Activated CD4-positive, alpha-beta T cell treated with anti-CD3 and anti-CD28 coated beads, Interleukin-2, amount 50 U/mL, for 48 hours (primary cell): ENCODE results near the gene ICA1L.
"Not testable (repeated sequence)": the region's sequence is repeated elsewhere in the genome, so short reads cannot be mapped to it uniquely, and the experiment has no call there.

Experiments
- DNase-seq, 2 experiments: peaks; one replicate each; pipeline ENCODE4 v3.0.0-alpha.2; 2020

The ICA1L gene

DNA sequence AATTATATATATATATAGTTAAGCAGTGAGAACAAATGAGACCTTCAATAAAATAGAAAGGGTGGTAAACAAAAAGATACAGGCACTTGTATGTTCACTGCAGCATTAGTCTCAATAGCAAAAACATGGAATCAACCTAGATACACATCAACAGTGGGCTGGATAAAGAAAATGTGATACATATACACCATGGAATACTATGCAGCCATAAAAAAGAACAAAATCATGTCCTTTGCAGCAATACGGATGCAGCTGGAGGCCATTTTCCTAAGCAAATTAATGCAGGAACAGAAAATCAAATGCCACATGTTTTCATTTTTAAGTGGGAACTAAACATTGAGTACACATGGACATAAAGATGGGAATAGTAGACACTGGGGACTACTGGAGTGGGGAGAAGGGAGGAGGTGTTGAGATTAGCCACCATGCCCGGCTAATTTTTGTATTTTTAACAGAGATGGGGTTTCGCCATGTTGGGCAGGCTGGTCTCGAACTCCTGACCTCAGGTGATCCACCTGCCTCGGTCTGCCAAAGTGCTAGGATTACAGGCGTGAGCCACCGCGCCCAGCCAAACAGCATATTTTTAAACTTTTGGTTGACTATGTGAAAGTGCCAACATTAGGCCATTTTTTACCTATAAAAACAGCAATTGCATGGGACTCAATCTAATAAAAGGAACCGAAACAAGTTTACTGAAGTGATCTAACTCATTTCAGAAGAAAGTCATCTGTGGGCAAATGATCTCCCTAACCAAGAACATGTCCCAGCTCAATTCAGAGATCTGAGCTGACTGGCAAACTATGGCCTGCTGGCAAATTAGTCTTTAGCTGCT lies 23.7 kb downstream of the ICA1L start:
- DNase-seq = no peak

DNA sequence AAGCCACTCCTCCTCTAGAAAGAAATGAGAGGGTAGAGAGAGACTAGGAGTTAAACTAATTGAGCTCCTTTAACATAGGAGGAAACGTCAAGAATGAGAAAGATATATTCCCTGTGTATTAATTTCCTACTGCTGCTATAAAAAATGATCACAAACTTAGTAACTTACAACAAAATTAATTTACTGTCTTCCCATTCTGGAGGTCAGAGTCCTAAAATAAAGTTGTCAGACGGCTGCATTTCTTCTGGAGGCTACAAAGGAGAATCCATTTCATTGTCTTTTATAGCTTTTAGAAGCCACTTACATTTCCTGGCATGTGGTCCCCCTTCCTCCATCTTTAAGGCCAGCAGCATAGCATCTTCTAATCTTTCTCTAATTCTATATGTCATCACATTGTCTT lies 26.9 kb downstream of the ICA1L start:
- DNase-seq = no peak

DNA sequence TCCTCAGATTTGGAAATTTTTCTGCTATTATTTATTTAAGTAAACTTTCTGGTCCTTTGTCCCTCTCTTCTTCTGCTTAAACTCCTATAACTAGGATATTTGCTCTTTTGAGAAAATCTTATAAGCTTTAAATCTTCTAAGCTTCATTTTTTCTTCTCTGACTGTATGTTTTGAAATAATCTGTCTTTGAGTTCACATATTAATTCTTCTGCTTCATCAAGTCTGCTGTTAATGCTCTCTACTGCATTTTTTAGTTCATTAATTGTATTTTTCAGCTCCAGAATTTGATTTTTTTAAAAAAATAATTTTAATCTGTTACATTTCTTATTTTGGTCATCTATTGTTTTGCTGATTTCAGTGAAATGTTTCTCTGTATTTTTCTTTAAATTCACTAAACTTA lies 28.9 kb downstream of the ICA1L start:
- no peak for DNase-seq

DNA sequence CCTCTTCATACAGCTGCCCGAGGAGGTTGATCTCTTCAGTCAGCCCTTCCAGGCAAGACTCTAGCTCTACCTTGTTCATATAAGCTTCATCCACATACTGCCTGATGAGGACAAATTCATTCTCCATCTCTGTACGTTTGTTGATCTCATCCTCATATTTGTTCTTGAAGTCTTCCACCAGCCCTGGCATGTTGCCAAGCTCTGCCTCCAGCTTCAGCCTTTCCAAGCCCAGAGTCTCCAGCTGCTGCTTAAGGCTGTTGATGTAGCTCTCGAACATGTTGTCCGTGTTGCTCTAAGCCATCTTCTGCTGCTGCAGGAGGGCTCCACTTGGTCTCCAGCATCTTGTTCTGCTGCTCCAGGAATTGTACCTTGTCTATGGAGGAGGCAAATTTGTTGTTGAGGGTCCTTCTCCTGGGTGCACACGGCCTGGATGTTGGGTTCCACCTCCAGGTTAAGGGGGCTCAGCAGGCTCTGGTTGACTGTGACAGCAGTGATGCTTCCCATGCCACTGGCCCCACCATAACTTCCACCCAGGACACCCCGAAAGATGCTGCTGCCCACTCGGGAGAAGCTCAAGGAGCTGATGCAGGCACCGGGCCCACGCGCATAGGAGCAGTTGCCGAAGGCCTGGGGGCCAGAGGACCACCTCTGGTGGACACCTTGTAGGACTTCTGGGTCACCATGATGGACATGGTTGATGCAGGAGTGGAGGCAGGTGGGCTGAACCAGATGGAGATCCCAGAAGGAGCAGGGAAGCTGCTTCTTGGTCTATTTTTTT lies 30.3 kb downstream of the ICA1L start:
- no peak for DNase-seq

DNA sequence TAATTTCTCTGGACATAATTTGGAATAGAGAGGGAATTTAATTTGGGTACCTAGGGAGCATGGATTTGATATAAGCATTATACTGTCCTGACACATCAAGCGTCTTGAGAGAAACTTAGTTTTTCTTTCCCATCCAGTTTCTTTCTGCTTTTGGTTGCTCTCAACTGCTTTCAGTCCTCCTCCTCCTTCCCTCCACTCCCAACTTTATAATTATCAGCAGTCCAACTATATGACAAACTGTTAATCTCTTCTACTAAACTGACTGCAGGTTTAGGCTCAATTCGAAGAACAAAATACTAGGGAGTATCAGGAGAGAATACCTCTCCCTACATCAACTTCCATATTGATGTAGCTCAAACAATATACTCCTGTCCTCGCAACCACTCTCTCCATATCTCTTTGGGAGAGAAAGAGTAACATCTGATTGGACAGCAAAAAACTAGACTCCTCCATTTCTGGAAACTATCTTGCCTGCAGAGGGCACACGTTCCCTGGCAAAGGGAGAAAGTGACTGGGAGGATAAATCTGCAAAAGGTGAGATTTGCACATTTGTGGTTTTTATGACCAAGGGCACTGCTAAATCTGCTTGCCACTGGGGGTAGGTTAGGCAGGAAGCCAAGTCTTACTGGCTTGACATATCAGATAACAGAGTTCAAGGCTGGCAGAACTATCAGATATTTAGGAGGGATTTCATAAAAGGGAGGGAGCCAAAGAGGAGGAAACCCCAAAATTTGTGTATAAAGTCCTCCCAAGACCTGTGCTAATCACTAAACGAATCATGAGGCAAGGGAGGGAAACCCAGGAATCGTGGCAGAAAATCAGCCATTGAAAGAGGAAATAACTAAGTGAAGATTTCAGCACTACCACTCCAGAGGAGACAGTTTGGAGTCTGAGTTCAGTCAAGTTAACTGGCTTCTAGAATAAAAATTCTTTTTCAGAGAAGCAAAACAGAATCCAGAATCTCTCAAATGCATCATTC lies 40.0 kb downstream of the ICA1L start:
- DNase-seq = peak; percentile 38 to 60

DNA sequence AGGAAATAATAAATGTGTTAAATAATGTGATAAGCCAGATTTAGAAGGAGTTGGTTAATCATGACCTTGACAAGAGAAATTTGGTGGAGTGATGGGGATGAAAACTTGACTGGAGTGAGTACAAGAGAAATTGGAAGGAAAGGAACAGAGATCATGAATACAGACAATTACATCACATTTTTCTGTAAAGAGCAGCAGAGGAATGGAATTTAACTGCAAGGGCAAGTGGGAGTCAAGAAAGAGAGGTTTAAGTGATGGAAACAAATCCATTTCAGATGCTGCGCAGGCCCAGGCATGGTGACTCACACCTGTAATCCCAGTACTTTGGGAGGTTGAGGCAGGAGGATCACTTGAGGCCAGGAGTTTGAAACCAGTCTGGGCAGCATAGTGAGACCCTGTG lies 46.7 kb downstream of the ICA1L start:
- DNase-seq = no peak

DNA sequence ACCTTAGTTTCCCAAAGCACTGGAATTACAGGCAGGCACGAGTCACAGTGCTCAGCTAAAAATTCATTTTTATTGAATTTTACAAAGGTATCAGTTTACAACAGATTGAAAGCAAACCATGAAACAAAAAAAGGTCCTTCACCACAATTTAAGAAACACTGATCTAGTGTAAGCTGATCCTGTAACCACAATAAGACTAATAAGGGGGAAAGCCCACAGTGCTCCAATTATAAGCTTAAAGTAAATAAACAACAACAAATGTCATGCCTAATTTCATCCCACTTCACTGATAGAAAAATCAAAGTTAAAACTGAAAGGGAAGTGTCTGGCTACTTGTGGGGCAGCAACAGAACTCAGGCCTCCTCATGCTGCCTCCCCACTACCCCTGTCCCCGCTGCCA lies 49.2 kb downstream of the ICA1L start:
- DNase-seq = no peak

DNA sequence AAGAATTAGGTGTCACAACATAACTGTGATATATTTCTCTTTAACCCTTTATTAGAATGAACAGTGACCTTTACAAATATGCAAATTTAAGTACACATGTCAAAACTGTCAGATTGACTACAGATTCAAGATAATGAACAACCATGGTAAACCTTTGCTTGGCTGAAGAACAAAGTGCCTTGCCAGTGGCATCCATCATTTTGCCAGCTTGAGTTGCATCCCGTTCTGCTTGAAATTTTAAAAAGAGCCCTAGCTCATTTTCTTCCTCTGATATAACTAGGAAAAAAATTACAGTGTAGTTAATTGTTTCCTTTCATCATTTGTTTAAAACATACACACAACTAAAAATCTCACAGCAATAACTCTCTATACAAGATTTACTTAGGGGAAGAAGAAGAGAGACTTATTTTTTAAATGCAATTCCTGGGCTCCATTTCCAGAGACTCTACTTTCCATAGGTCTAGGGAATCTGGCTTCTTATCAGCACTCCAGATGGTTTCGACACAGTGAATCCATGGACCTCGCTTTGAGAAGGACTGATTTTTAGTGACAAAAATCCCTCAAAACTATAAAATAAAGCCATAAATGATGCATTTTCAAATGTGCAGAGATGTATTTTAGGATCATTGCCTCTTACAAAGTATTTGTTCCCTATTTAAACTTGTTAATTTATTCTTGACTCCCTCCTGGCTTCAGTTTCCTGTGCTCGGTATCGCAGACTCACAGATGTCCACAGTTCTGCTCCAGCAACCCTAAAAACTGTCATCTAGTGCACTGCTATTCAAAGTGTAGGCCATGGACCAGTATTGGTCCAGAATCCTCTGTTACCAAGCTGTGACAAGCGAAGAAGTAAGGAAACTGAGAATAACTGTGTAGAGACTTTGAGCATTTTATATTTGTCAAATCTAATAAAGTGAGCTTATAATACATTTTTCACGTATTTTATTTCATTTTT lies 50.1 kb downstream of the ICA1L start:
- no peak for DNase-seq

DNA sequence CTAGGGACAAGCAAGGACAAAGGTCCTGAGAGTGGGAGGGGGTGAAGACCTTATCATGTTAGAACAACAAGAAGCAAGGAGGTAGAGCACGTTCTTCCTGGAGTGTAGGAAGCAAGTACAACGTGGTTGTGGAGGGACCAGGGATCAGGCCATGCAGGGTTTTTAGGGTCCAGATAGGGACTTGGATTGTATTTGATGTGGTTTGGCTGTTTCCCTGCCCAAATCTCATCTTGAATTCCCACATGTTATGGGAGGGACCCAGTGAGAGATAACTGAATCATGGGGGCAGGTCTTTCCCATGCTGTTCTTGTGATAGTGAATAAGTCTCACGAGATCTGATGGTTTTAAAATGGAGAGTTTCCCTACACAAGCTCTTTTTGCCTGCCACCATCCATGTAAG lies 53.2 kb downstream of the ICA1L start:
- no peak for DNase-seq

DNA sequence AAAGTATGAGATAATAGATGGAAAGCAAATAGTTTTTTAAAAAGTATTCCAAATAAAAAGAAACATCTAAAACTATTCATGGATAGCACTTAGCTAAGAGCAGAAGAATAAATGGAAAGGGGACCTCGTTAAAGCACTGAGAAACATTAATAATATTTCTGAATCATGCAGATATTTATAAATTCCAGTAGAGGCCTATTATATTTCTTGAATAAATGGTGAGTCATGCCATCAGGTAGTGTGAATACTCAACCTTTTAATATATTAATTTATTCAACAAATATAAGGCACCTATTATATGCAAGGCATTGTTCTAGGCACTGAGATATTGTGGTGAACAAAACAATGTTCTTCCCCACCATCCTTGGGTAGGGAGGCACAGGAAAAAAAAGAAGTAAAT lies 53.8 kb downstream of the ICA1L start:
- no peak for DNase-seq

DNA sequence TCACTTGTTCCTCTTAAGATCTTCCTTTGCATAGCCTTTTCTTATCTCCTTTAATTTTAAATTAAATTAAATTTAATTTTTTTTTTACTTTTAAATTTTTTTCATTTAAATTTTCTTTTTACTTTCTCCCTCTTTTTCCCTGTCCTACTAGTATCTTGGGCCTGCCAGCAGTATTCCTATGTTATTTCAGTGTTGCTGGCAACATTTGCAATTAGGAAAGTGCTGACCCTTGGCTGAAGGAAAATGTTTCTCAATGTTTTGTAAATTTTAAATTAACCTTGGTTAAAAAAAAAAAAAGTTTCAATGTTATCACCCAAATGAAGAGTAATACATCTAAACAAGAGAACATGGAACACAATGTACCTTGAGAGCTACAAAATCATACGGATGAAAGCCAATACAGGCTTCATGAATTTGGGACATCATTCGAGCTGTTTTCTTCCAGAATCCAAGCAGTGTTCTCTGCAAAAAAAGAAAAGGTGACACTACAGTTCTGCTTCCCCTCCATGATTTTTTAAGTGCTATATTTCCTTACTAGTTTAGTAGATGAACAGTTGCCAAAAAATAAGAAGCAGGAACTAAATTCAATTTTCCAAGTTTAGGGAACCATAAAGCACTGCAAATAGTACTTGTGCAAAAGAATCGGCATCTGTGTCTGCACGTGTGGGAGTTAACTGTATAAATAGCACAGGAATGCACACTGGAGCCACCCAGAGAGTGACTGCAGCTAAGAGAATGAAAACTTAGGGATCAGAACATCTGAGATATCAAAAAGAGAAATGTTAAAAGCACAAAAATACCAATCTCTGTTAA lies 55.8 kb downstream of the ICA1L start:
- DNase-seq = no peak

DNA sequence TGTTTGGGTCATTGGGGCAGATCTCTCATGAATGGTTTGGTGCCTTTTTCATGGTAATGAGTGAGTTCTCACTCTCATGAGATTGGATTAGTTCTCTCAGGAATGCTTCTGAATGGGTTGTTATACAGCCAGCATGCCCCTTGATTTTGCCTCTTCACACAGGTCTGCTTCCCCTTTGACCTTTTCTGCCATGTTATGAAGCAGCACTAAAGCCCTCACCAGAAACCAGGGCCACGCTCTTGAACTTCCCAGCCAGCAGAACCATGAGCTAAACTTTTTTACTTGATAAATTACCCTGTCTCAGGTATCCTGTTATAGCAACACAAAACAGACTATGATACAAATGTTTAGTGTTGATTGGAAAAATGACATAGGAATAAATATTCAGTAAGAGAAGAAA lies 57.3 kb downstream of the ICA1L start:
- DNase-seq = no peak

DNA sequence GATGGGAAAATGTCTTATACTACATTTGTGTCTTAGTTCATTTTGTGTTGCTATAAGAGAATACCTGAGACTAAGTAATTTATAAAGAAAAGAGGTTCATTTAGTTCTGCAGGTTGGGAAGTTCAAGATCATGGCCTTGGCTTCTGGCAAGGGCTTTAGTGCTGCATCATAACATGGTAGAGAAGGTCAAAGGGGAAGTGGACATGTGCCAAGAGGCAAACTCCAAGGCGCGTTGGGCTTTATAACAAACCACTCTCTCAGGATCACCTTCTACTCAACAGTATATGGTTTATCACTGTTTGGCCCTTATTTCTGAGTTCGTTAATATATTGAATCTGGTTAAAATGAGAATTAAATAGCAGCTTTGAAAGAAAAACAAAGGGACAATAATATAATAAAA lies 58.2 kb downstream of the ICA1L start:
- no peak for DNase-seq

DNA sequence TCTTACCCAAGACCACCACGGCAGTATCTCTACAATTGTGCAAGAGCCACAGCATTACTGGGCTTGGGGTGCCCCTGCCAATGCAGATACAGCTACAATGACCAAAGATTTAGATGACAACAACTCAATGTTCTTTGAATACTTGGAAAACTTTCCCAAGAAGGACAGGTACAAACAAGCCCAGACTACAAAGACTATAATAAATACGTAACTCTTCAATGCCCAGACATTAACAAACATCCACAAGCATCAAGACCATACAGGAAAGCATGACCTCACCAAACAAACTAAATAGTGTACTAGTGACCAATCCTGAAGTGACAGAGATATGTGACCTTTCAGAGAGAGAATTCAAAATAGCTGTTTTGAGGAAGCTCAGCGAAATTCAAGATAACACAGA lies 62.8 kb downstream of the ICA1L start:
- DNase-seq = no peak

DNA sequence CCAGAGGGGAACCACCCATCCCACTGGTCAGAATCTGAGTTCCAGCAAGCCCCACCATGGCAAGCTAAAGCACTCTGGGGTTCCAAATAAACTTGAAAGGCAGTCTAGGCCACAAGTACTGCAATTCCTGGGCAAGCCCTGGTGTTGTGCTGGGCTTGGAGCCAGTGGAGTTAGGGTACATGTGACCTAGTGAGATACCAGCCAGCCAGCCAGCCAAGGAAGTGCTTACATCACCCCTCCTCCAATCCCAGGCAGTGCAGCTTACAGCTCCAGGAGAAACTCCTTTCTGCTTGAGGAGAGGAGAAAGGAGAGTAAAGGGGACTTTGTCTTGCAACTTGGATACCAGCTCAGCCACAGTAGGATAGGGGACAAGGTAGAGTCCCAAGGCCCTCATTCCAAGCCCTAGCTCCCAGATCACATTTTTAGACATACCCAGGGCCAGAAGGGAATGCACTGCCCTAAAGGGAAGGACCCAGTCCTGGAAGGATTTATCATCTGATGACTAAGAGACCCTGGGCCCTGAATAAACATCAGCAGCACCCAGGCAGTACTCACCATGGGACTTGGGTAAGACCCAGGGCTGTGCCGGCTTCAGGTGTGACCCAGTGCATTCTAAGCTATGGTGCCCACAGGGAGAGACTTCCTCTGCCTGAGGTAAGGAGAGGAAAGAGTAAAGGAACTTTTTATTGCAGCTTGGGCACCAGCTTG lies 64.0 kb downstream of the ICA1L start:
- DNase-seq = not testable (repeated sequence)

DNA sequence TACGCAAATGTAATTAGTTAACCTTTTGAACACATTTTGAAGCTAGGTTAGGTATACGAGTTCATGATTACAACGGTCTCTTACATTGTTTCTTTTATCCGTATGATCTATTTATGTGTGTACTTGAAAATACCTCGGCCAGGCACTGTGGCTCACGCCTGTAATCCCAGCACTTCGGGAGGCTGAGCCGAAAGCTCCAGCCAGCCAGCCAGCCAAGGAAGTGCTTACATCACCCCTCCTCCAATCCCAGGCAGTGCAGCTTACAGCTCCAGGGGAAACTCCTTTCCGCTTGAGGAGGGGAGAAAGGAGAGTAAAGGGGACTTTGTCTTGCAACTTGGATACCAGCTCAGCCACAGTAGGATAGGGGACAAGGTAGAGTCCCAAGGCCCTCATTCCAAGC lies 65.7 kb downstream of the ICA1L start:
- DNase-seq = not testable (repeated sequence)

DNA sequence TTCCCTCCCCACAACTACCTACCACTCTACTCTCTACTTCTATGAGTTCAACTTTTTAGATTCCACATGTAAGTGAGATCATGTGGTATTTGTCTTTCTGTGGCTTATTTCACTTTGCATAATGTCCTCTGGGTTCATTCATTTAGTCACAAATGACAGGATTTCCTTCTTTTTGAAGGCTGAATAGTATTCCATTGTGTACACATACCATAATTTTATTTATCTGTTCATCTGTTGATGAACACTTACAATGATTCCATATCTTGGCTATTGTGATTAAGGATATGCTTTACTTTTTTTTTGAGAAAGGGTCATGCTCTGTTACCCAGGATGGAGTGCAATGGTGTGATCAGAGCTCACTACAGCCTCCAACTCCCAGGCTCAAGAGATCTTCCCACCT lies 73.6 kb downstream of the ICA1L start:
- DNase-seq = no peak

DNA sequence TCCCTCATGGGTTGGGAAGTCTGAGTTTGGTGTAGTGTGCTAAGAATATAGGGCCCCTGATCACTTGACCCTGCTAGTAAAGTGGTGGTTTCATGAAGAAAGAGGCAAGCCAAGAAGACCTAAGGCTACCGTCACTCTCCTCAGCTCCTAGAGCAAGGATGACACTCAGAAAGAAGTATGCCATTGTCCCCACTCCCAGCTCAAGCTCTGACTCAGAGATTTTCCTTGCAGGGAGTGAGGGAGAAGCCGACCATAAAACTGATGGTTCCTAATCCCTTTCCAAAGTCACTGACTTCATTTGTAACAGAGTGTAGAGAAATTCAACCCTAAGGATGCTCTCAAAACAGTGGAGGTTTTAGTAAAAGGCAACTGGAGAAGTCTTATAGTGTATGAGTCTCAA lies 80.9 kb downstream of the ICA1L start:
- no peak for DNase-seq

DNA sequence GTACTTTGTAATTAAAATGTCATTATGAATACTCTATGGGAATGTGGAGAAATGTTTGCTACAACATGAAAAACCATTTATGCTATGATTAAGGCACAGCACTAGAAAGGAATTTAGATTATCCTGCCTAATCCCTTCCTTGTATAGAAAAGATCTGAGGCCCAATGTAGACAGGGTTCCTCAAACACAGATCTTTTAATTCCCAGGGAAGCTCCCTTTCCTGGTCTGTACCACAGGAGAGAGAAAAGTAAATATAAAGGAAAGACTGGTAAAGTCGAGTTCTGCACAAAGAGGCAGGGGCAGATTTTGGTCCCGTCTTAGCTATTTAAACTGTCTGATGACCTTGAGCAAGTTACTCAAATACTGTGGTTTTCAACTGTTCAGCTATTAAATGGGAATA lies 84.7 kb downstream of the ICA1L start:
- DNase-seq = no peak

DNA sequence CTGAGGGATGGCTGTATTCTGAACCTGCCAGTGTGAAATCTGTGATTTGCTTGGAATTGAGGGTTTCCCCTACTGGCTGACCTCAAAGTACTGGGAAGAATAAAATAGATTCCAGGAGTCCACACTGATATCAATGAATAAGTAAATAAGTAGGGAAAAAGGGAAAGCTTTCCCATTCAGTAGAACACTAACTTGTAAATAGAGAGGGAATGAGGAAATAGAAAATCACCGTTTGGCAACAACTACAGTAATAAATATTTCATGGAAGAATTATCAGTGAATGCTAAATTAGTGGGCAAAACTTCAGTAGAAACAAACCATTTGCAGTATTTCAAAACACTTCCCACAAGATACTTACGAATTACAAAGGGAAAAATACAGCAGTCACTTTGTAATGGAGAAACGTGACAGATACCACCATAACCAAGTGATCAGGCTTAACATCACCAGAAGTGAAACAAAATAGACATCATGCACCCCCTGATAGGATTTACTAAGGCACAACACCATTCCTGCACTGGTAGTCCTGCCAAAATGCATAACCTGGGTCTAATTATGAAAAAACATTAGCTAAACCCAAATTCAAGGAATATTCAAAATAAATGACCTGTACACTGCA lies 88.5 kb downstream of the ICA1L start:
- DNase-seq = no peak
